GM21737 (cell line): ENCODE measurements around the gene RASAL3.
"Not testable (repeated sequence)": the region's sequence is repeated elsewhere in the genome, so short reads cannot be mapped to it uniquely, and the experiment has no call there.

Source experiments
- ATAC-seq: cut with Tn5 transposase; IDR thresholded peaks from one replicate; pipeline ENCODE4 v1.9.1; 2021; ENCODE audit warnings: mild to moderate bottlenecking, moderate library complexity; ENCODE audit not compliant: unreplicated experiment

Gene RASAL3

DNA sequence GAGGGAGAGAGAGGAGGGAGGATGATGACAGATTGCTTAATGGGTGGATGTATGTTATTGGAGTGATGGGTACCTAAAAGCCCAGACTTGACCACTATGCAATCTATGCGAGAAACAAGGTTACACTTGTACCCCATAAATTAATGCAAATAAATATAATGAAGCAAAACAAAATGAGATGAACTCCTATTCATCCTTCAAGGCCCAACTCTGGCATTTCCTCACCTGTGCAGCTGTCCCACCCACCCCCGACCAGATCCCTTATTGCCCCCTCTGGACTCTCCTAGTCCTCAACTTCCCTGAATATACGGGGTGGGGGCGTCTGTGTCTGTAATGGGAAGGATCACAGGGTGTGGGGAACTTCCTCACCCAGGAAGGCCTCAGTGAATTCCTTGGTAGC is 10.8 kb upstream of the RASAL3 start:
- no peak for ATAC-seq

DNA sequence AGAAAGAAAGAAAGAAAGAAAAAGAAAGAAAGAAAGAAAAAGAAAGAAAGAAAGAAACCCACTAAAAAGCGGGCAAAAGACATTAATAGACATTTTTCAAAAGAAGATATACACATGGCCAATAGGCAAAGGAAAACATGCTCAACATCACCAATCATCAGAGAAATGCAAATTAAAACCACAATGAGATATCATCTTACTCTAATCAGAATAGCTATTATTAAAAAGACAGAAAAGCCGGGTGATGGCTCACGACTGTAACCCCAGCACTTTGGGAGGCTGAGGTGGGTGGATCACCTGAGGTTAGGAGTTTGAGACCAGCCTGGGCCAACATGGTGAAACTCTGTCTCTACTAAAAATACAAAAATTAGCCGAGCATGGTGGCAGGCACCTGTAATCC is 9.5 kb upstream of the RASAL3 start:
- not testable (repeated sequence) for ATAC-seq

DNA sequence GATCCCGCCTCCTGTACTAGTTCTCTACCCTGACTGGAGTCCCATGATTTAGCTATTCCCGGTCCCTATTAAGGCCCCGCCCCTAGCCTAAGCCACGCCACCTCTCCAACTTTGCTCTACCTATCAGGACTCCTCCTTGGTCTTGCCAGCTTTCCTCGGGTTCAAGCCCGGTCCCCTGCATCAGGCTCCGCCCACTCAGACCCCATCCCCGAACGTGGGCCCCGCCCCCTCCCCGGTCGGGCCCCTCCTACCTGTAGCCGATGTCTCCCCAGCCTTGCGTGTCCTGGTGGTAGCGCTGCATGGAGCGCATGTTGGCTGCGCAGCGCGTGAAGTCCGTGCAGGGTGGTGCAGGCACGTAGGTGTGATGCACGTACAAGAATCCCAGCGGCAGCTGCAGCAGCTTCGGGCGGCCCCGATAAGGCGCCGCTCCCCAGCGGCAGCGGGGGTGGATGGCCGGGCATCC is 7.3 kb upstream of the RASAL3 start:
- no peak for ATAC-seq

DNA sequence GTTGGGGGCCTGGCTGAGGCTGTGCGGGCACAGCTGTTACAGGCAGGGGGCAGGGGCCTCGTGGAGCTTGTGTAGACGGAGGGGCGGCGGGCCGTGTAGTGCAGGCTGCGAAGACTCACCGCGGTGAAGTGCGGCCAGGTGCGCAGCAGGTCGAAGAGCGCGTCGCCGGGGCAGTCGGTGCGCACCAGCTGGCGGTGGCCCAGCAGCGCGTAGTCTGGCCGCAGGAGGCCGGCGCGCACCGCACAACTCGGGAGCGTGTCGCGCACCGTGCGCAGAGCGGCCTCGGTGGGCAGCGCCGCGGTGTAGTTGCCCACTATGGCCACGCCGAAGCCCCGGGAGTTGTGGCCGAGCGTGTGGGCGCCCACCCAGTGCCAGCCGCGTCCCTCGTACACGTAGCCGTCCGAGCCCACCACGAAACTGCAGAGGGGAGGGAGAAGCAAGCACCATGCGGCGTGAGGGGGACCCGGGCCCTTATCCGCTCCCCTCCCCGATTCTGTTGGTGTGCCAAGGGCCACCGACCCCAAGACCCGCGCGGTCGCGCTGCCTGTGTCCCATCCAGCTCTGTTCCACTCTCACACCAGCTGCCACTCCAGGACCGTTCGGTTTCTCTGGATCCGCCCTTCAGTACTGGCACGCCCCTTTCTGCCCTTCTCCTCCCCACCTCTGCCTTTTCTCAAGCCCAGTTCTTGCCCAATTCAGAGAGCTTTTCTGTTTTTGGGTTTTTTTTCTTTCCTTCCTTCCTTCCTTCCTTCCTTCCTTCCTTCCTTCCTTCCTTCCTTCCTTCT is 5.4 kb upstream of the RASAL3 start:
- no peak for ATAC-seq

DNA sequence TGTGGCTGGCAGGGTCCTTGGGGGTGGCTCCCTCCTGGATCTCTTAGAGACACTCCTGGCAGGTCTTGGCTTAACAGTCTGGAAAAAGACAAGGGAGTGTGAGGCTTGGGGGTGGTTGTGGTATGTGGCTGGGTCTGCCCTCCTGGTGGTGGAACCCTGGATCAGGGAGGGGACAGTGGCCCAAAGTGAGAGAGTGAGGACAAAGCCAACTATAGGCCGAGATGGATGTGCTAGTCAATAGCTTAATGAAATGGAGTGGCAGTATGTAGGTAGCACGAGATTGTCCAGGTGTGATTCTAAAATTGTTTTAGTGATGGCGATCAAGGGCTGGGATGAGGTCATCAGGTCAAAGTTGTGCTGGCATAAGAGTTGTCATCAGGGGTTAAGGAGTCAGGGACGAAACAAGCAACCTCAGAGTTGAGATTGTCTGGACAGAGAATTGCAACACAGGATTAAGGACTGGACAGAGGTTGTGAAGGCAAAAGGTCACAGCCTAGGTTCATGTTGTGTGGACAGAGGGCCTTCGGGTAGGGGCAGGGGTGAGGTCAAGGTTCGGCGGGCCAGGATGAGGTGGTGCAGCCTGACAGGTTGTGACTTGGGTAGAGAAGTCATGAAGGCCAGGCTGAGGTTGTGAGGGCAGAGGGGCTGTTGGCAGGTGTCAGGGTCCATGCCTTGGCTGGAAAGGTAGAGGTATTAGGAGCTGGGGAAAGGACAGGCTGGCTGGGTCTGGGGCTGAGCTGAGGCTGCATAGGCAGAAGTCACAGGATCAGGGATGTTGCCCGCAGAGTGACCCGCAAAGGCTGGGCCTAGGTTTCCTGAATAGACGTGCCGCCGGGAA is 4.5 kb upstream of the RASAL3 start:
- ATAC-seq = no peak

DNA sequence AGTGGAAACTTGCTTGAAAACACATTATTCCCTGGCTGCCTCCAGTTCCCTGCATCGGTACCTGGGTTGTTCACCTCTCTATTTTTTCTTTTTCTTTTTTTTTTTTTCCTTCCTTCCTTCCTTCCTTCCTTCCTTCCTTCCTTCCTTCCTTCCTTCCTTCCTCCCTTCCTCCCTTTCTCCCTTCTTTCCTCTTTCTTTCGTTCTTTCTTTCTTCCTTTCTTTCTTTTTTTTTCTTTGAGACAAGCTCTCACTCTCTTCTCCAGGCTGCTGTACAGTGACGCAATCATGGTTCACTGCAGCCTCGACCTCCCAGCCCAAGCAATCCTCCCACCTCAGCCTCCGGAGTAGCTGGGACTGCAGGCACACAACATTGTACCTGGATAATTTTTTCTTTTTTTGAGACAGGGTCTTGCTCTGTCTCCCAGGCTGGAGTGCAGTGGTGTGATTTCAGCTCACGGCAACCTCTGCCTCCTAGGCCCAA is 3.4 kb upstream of the RASAL3 start:
- ATAC-seq = no peak

GRCh38 chr19:15466851-15467733 is 2.7 kb upstream of the RASAL3 start:
- ATAC-seq = peak; percentile 53

- no peak for ATAC-seq
Observed at GRCh38 chr19:15463861-15464371, 428 bp downstream of the RASAL3 start.

DNA sequence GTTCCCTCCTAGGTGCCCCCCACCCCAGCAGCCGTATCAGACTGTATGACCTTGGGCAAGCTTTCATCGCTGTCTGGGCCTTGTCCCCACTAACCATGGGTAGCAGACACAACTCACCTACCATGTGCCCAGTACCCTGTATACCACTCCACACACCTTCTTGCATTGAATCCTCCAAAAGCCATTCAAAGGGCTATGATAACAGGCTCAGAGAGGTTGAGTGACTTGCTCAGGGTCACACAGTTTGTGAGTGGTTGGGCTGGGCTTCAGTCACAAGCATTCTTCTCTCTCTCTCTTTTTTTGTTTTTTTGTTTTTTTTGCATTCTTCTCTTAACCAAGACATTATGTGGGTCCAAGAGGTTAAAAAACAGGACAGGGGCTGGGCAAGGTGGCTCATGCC is 2.6 kb downstream of the RASAL3 start:
- ATAC-seq = no peak

- no peak for ATAC-seq
Observed at GRCh38 chr19:15457701-15458484, 6.5 kb downstream of the RASAL3 start.

DNA sequence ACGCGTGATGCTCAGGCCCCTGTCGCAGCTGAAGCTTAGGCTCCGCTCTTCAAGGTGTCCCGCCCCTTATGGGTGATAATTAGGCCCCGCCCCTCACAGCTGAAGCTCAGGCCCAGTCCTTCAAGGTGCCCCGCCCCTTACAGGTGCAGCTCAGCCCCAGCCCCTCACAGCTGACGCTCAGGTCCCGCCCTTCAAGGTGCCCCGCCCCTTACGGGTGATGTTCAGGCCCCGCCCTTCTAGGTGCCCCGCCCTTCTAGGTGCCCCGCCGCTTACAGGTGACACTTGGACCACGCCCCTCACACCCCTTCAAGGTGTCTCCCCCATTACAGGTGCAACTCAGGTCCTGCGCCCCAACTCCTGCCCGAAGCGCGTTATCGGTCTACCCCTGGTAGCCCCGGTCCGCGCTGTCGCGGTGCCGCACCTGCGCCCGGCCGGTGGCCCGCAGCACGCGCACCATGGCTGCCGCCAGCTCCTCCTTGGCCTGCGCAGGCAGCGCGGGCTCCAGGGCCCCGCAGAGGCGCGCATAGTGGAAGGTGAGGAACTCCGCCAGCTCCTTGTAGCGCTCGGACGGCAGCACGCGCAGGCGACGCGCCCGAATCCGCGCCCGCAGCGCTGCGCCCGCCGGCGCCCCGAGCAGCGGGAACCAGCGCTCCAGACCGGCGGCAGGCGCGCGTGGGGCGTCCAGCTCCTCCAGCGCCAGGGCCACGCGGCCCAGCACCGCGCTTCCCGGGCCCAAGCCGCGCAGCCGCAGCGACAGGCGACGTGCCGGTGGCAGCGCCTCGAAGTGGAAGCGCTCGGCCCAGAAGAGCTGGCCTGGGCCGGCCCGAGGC is 7.3 kb downstream of the RASAL3 start:
- ATAC-seq = no peak

GRCh38 chr19:15456441-15456840 is 7.9 kb downstream of the RASAL3 start:
- no peak for ATAC-seq

GRCh38 chr19:15455996-15456395 is 8.3 kb downstream of the RASAL3 start:
- ATAC-seq = no peak

DNA sequence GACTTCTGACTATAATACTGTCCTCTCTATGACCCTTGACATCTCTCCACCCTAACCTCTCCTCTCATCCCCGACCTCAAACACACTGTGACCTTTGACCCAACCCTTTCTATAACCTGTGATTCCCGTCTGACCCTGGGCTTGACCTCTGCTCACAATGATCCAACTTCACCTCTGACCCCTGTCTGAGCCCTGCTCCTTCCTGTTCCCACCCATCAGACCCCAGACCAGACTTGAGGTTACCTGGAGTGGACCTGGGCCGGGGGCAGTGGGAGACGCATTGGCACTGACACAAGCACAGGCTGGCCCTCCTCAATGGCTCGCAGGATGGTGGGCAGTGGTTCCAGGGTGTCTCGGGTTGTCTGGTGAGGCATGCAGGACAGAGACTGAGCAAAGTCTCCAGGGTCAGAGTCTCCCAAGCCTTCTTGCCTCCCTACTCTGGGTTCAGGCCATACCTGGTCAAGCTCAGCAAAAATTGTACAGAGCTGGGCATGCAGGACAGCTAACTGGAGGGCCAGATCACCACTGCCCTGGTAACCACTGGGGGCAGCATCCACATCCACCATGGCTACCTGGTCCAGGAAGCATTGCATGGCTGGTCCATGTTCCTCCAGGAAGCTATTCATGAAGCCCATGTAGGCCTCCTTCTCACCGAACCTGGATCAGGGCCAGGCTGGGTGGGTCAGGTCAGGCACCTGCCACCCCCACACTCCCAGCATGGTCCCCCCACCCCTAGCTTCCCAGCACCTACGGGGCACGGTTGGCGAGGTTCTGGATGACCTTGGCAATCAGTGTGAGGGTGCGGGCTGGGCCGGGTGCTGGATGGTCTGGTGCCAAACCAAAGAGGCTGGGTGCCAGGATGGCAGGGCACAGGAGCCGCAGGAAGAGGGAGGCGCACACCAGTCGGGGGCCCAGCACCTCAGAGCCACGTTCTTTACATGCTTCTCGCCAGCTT is 10.2 kb downstream of the RASAL3 start:
- no peak for ATAC-seq

DNA sequence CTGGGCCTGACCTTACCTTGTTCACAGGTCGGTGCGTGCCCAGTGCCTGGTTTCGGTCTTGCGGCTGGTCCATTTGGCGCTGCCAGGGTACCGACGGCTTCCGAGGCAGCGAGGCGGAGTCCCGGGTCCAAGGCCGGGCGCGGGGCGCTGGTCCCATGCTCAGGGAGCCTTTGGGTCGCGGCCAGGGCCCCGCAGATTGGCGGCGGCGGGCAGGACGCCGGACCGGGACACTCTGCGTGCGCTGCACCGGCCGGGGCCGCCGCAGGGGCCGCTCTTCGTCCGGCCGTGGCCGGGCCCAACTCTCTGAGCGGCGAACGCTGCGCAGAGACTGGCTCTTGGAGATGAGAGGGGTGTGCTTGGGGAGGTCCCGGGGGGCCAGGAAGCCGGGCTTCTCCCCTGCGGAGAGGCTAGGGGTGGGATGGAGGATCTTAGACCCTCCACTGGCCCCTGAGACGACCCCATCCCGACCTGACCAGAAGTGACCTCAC is 11.2 kb downstream of the RASAL3 start:
- ATAC-seq = no peak

- no peak for ATAC-seq
Observed at GRCh38 chr19:15452111-15453047, 12.0 kb downstream of the RASAL3 start.

- no peak for ATAC-seq
Observed at GRCh38 chr19:15450528-15450890, 13.8 kb downstream of the RASAL3 start.
